GM12891 (cell line): ENCODE data around the gene CHST10.
"Not testable (repeated sequence)": the region's sequence is repeated elsewhere in the genome, so short reads cannot be mapped to it uniquely, and the experiment has no call there.

Experiments
- DNase-seq: peaks from one replicate; pipeline ENCODE4 v3.0.0; 2011; ENCODE audit warnings: low spot score; ENCODE audit not compliant: insufficient read length
- FAIRE-seq: peaks from 2 replicates; lab custom pipeline; 2011; peaks lifted over from hg19 to GRCh38; lab: Jason Lieb, UNC
- PAX5 ChIP-seq: IDR thresholded peaks from 2 replicates; pipeline ENCODE4 v1.6.1; 2011; ENCODE audit warnings: low read length, moderate library complexity, mild to moderate bottlenecking; ENCODE audit not compliant: insufficient read depth, severe bottlenecking
- POLR2A ChIP-seq: IDR thresholded peaks from 2 replicates; pipeline ENCODE4 v1.6.1; 2011; ENCODE audit warnings: low read depth, low read length, control low read depth
- POLR2AphosphoS5 ChIP-seq: IDR thresholded peaks from 2 replicates; pipeline ENCODE4 v1.6.1; 2011; ENCODE audit warnings: low read depth, low read length, control low read depth
- POU2F2 ChIP-seq: IDR thresholded peaks from 2 replicates; pipeline ENCODE4 v1.6.1; 2011; ENCODE audit warnings: low read depth, mild to moderate bottlenecking, control low read depth, low read length, moderate library complexity
- SPI1 ChIP-seq: IDR thresholded peaks from 2 replicates; pipeline ENCODE4 v1.6.1; 2011; ENCODE audit warnings: low read depth, low read length, control low read depth
- TAF1 ChIP-seq: IDR thresholded peaks from 2 replicates; pipeline ENCODE4 v1.6.1; 2011; ENCODE audit warnings: low read depth, low read length, control low read depth

CHST10 gene

GRCh38 chr2:100352521-100352920, 64.9 kb downstream of the CHST10 start:
- no peak for FAIRE-seq

GRCh38 chr2:100350661-100351185, 66.7 kb downstream of the CHST10 start:
- DNase-seq (no peak), FAIRE-seq (no peak)
- no peak for TF ChIP-seq TAF1
- no peak for TF ChIP-seq PAX5
- TF ChIP-seq POU2F2, result no peak
- no peak for TF ChIP-seq SPI1

More at GRCh38 chr2:100352521-100352920, 64.9 kb downstream of the CHST10 start:
- DNase-seq, result no peak
- TF ChIP-seq SPI1, result no peak
- TF ChIP-seq POLR2AphosphoS5, result no peak
- TF ChIP-seq POU2F2, result no peak
- no peak for TF ChIP-seq PAX5
- no peak for TF ChIP-seq POLR2A

GRCh38 chr2:100345144-100345543, 72.3 kb downstream of the CHST10 start:
- FAIRE-seq, DNase-seq: not testable (repeated sequence)

GRCh38 chr2:100344433-100344832, 73.0 kb downstream of the CHST10 start:
- FAIRE-seq (no peak), DNase-seq (no peak)
- TF ChIP-seq PAX5 (no peak), POLR2A (no peak), TAF1 (no peak), POU2F2 (no peak), SPI1 (no peak), POLR2AphosphoS5 (no peak)

GRCh38 chr2:100342466-100342865, 75.0 kb downstream of the CHST10 start:
- DNase-seq, FAIRE-seq: not testable (repeated sequence)
